ENCODE measurements around the gene EFHC1. TPM values are rescaled to one million over a fixed set of nuclear protein-coding genes. Genes with fewer than 3 reads are reported as not detected.

The EFHC1 gene
- total and polyA plus RNA-seq, 2 of the 13 experiments (the other 11 are each of a cell fraction or from before 2014, with no cell fraction given) = 23.4 to 29.5 TPM

DNA sequence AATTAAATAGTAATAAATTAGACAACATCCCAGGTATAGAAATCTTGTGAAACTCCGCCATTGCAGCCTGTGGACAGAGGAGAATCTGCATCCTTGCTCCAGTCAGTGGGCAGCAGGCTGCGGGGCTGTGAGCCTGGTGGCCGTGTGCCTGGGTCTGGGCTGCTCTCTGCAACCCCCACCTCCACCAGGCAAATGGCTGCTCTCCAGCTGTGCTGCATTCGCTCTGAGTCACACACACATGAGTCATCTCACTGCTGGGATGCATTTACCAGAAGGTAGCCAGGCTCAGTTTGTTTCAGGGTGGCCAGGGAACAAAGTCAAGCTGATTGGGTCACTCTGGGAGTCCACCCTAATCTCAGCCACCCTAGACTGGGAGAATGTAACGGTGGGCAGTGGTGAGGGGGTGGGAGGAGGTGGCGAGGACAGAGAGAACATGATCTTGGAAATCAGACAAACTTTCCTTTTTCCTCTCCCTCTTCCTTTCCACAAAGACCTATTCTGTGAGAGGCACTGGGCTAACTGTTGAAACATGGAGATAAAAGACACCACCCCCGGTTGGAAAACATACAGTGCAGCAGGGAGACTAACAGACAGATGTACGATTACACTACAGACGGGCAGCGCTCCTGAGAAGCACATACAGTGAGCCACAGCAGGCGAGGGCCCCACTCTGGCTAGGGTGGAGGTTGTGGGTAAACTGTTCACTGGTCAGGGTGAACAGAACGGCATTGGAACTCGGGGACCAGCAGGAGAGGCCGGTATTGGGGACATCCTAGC is 97.5 kb downstream of the EFHC1 start (continued):
- TF ChIP-seq, protein P1, sequence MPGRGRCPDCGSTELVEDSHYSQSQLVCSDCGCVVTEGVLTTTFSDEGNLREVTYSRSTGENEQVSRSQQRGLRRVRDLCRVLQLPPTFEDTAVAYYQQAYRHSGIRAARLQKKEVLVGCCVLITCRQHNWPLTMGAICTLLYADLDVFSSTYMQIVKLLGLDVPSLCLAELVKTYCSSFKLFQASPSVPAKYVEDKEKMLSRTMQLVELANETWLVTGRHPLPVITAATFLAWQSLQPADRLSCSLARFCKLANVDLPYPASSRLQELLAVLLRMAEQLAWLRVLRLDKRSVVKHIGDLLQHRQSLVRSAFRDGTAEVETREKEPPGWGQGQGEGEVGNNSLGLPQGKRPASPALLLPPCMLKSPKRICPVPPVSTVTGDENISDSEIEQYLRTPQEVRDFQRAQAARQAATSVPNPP (CRISPR knock-in tag; IDR thresholded peaks at IDR 0.05) = no peak
- TF ChIP-seq, protein P2, sequence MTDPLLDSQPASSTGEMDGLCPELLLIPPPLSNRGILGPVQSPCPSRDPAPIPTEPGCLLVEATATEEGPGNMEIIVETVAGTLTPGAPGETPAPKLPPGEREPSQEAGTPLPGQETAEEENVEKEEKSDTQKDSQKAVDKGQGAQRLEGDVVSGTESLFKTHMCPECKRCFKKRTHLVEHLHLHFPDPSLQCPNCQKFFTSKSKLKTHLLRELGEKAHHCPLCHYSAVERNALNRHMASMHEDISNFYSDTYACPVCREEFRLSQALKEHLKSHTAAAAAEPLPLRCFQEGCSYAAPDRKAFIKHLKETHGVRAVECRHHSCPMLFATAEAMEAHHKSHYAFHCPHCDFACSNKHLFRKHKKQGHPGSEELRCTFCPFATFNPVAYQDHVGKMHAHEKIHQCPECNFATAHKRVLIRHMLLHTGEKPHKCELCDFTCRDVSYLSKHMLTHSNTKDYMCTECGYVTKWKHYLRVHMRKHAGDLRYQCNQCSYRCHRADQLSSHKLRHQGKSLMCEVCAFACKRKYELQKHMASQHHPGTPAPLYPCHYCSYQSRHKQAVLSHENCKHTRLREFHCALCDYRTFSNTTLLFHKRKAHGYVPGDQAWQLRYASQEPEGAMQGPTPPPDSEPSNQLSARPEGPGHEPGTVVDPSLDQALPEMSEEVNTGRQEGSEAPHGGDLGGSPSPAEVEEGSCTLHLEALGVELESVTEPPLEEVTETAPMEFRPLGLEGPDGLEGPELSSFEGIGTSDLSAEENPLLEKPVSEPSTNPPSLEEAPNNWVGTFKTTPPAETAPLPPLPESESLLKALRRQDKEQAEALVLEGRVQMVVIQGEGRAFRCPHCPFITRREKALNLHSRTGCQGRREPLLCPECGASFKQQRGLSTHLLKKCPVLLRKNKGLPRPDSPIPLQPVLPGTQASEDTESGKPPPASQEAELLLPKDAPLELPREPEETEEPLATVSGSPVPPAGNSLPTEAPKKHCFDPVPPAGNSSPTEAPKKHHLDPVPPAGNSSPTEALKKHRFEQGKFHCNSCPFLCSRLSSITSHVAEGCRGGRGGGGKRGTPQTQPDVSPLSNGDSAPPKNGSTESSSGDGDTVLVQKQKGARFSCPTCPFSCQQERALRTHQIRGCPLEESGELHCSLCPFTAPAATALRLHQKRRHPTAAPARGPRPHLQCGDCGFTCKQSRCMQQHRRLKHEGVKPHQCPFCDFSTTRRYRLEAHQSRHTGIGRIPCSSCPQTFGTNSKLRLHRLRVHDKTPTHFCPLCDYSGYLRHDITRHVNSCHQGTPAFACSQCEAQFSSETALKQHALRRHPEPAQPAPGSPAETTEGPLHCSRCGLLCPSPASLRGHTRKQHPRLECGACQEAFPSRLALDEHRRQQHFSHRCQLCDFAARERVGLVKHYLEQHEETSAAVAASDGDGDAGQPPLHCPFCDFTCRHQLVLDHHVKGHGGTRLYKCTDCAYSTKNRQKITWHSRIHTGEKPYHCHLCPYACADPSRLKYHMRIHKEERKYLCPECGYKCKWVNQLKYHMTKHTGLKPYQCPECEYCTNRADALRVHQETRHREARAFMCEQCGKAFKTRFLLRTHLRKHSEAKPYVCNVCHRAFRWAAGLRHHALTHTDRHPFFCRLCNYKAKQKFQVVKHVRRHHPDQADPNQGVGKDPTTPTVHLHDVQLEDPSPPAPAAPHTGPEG (CRISPR knock-in tag; IDR thresholded peaks at IDR 0.05) = no peak
- TF ChIP-seq ZNF124 (CRISPR knock-in tag; IDR thresholded peaks at IDR 0.05) (peak; percentile 59; the same call in 1 of the 2 replicates), JARID2 (CRISPR knock-in tag; IDR thresholded peaks at IDR 0.05; ENCODE audit: insufficient replicate concordance) (no peak), CAMTA2 (CRISPR knock-in tag; IDR thresholded peaks at IDR 0.05; ENCODE audit: borderline replicate concordance) (no peak), ZNF282 (IDR thresholded peaks at IDR 0.05; ENCODE audit: partially characterized antibody) (no peak), ZNF253 (CRISPR knock-in tag; IDR thresholded peaks at IDR 0.05; ENCODE audit: borderline replicate concordance) (no peak), IKZF4 (CRISPR knock-in tag; IDR thresholded peaks at IDR 0.05; ENCODE audit: borderline replicate concordance, low read depth, not compliant biosample characterization) (no peak), HCFC1 (IDR thresholded peaks at IDR 0.05; ENCODE audit: low read depth, low read length) (no peak), MED13 (CRISPR knock-in tag; IDR thresholded peaks at IDR 0.05) (no peak), FOXP1 (IDR thresholded peaks at IDR 0.05) (no peak), FOXP1 (CRISPR knock-in tag; IDR thresholded peaks at IDR 0.05) (peak; percentile 42; the same call in 1 of the 2 replicates), GATA4 (IDR thresholded peaks at IDR 0.05; ENCODE audit: borderline replicate concordance, low read depth) (no peak), ADNP (CRISPR knock-in tag; IDR thresholded peaks at IDR 0.05) (no peak), ZFX (CRISPR knock-in tag; IDR thresholded peaks at IDR 0.05; ENCODE audit: low read depth) (no peak), PAWR (CRISPR knock-in tag; IDR thresholded peaks at IDR 0.05; ENCODE audit: borderline replicate concordance) (no peak), RELA (CRISPR knock-in tag; IDR thresholded peaks at IDR 0.05) (no peak), SMARCC2 (IDR thresholded peaks at IDR 0.05) (no peak), ZNF367 (CRISPR knock-in tag; IDR thresholded peaks at IDR 0.05; ENCODE audit: borderline replicate concordance) (no peak), HDAC6 (IDR thresholded peaks at IDR 0.05; ENCODE audit: low read depth, low read length) (no peak)
- TF ChIP-seq, protein P3, sequence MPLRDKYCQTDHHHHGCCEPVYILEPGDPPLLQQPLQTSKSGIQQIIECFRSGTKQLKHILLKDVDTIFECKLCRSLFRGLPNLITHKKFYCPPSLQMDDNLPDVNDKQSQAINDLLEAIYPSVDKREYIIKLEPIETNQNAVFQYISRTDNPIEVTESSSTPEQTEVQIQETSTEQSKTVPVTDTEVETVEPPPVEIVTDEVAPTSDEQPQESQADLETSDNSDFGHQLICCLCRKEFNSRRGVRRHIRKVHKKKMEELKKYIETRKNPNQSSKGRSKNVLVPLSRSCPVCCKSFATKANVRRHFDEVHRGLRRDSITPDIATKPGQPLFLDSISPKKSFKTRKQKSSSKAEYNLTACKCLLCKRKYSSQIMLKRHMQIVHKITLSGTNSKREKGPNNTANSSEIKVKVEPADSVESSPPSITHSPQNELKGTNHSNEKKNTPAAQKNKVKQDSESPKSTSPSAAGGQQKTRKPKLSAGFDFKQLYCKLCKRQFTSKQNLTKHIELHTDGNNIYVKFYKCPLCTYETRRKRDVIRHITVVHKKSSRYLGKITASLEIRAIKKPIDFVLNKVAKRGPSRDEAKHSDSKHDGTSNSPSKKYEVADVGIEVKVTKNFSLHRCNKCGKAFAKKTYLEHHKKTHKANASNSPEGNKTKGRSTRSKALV (CRISPR knock-in tag; IDR thresholded peaks at IDR 0.05) = peak; percentile 41
- TF ChIP-seq, protein P4, sequence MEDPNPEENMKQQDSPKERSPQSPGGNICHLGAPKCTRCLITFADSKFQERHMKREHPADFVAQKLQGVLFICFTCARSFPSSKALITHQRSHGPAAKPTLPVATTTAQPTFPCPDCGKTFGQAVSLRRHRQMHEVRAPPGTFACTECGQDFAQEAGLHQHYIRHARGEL (CRISPR knock-in tag; IDR thresholded peaks at IDR 0.05) = no peak
